ENCODE measurements around the gene ZNF593. TPM values are rescaled to one million over a fixed set of nuclear protein-coding genes. Genes with fewer than 3 reads are reported as not detected.

The ZNF593 gene
- total RNA-seq, 6 experiments from 2014 or later: 16.8 to 39.6 (median 20.7) TPM

DNA sequence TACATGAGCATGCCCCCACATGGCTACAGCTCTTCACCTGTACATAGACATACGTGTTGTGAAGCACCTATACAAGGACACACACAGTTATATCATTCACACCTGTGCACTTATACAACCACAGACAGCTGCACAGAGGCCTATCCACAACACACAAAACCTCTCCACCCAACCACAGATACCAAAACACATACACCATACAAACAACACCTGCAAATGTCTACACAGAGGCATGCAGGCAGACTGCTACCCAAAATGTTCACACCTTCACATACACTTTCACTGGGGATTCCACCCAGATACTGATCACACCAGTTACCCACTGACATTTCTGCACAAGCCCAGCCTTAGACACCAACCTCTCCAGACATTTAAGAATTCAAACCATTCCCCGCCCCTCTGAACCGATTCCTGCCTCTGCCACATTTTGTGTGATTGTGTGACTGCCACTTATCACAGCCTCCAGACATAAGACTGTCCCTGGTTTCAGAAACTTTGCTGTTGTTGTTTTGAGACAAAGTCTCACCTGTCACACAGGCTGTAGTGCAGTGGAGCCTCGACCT, 2.9 kb upstream of the ZNF593 start:
- intact Hi-C loops (cut with DNase I): no loop called here
- no peaks in the 10 kb centered on the region for H3K36me3 ChIP-seq
- DNase-seq: no peak
- no peak overlapping the region for H3K4me3 ChIP-seq
- no peak overlapping the region for H3K27ac ChIP-seq
- peaks cover 0 to 16% (median 3%) of the 10 kb centered on the region in 4 donors for H3K4me1 ChIP-seq
- TF ChIP-seq, protein P1, sequence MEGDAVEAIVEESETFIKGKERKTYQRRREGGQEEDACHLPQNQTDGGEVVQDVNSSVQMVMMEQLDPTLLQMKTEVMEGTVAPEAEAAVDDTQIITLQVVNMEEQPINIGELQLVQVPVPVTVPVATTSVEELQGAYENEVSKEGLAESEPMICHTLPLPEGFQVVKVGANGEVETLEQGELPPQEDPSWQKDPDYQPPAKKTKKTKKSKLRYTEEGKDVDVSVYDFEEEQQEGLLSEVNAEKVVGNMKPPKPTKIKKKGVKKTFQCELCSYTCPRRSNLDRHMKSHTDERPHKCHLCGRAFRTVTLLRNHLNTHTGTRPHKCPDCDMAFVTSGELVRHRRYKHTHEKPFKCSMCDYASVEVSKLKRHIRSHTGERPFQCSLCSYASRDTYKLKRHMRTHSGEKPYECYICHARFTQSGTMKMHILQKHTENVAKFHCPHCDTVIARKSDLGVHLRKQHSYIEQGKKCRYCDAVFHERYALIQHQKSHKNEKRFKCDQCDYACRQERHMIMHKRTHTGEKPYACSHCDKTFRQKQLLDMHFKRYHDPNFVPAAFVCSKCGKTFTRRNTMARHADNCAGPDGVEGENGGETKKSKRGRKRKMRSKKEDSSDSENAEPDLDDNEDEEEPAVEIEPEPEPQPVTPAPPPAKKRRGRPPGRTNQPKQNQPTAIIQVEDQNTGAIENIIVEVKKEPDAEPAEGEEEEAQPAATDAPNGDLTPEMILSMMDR (IDR thresholded peaks at IDR 0.05): no peak
- TF ChIP-seq POLR2A (IDR thresholded peaks at IDR 0.05): no peak
- H3K9me3 ChIP-seq: no peaks in the 10 kb centered on the region
- 87% methylated on average over 4 of the region's 4 CpGs for WGBS (ENCODE audit: insufficient coverage, low coverage, low lambda C conversion rate, missing lambda C conversion rate)
- H3K27me3 ChIP-seq: no peaks in the 10 kb centered on the region
- ATAC-seq: no peak

DNA sequence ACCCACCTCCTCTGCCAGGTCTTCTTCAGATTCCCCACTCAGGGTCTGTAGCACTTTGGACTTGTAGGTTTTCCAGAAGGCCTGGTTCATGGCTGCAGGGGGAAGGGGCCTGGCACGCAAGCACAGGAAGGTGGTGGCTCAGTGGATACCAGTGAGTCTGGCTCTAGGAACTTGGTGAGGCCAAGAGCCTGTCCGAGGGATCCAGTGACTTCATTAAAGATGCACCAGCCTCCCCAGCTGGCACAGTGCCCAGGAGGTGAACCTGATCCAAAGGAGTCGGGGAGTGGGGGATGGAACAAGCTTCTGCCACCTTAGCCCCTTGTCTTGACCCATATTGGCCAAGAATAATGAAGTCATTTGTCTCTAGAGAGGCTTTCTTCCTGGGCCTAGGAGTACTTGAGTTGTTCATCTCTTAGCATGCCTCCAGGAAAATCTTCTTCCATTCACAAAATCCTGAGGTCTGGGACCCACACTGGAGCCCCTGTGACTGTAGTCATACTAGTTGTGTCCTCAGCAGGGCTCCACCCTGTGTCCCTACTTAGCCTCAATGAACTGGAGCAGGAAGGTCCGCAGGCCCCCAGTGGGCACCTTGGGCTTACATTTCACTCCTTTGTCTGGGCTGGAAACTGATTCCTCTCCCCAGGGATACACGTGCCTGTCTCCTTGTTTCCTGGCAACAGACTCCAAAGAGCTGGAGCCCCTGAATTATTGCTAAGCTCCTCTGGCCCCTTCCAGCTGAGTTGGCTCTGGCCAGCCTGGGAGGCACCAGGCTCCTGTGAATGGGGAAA, 1.1 kb upstream of the ZNF593 start, which contains the start of gene C1orf232:
TSS of gene C1orf232 (minus strand) at position 554 of the 788 bp plus-strand sequence. CDS start at position 90, 464 bp downstream.
- H3K4me3 ChIP-seq: peak within 1 kb of the TSS; percentile 93 to 99 (median 99)
- WGBS (ENCODE audit: insufficient coverage, low coverage, low lambda C conversion rate, missing lambda C conversion rate): 50% methylated on average over 1 of the region's 5 CpGs
- no peaks in the 10 kb centered on the region for H3K9me3 ChIP-seq
- ATAC-seq (no peak), DNase-seq (no peak)
- TF ChIP-seq, protein P1 (IDR thresholded peaks at IDR 0.05): no peak
- no peak for TF ChIP-seq POLR2A (IDR thresholded peaks at IDR 0.05)
- intact Hi-C loops (cut with DNase I): no loop called here
- H3K27me3 ChIP-seq: no peaks in the 10 kb centered on the region
- H3K36me3 ChIP-seq: no peaks in the 10 kb centered on the region
- H3K4me1 ChIP-seq: peaks cover 0 to 16% (median 3%) of the 10 kb centered on the region in 4 donors
- peak within 1 kb of the TSS; percentile 58 to 73 (median 61) for H3K27ac ChIP-seq

DNA sequence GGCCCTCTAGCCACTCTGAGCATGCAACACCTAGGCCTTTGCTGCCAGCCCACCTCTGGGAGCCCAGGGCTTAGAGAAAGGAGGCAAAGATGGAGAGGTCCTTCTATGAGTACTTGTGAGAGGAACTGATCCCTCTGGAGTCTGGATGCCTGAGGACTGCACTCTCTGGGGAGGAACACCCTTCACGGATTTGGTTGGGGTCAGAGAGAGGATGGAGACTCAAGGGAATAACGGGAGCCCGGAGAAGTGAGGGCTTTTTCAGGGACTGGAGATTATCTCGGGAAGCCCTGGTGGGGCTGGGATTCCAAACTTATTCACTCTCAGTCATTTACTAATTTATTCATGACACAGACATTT, 532 bp upstream of the ZNF593 start:
- DNase-seq: no peak
- 33% methylated on average over 1 of the region's 4 CpGs for WGBS (ENCODE audit: insufficient coverage, low coverage, low lambda C conversion rate, missing lambda C conversion rate)
- Histone ChIP-seq H3K27me3 (no peaks in the 10 kb centered on the region), H3K36me3 (no peaks in the 10 kb centered on the region), H3K4me1 (peaks cover 0 to 12% (median 3%) of the 10 kb centered on the region in 4 donors), H3K9me3 (no peaks in the 10 kb centered on the region), H3K27ac (peak overlapping the region in 2 of 3 donors; percentile 58 to 61), H3K4me3 (peak overlapping the region in 1 of 3 donors; percentile 93)
- no peak for TF ChIP-seq POLR2A (IDR thresholded peaks at IDR 0.05)
- TF ChIP-seq, protein P1 (IDR thresholded peaks at IDR 0.05): no peak
- ATAC-seq: no peak
- intact Hi-C loops (cut with DNase I): no loop called here

DNA sequence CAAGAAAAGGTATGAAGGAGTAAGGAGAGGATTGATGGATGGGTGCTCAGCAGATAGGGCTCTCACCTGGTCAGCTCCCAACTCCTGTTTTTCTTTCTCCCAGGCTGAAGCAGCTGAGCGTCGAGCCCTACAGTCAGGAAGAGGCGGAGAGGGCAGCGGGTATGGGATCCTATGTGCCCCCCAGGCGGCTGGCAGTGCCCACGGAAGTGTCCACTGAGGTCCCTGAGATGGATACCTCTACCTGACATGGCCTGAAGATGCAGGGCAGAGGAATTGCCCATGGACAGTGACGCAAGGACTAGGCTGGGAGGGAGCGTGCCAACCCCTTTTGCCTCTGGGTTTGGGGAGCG, 739 bp downstream of the ZNF593 start:
- ATAC-seq: no peak
- no peak for TF ChIP-seq POLR2A (IDR thresholded peaks at IDR 0.05)
- TF ChIP-seq, protein P1 (IDR thresholded peaks at IDR 0.05): no peak
- WGBS (ENCODE audit: insufficient coverage, low coverage, low lambda C conversion rate, missing lambda C conversion rate): 40% methylated on average over 2 of the region's 9 CpGs
- no peaks in the 10 kb centered on the region for H3K36me3 ChIP-seq
- no peaks in the 10 kb centered on the region for H3K9me3 ChIP-seq
- peak overlapping the region; percentile 93 to 99 (median 99) for H3K4me3 ChIP-seq
- DNase-seq: no peak
- peak overlapping the region; percentile 58 to 73 (median 61) for H3K27ac ChIP-seq
- no peaks in the 10 kb centered on the region for H3K27me3 ChIP-seq
- peaks cover 0 to 11% (median 3%) of the 10 kb centered on the region in 4 donors for H3K4me1 ChIP-seq
- intact Hi-C loops (cut with DNase I): no loop called here
